PC-9 (cell line): ENCODE measurements around the gene BBX. TPM values are rescaled to one million over a fixed set of nuclear protein-coding genes. Genes with fewer than 3 reads are reported as not detected.

Experiments
- BruUV-seq: library from RNA; stranded (reverse); fragments of 400-500 nt; replicated peaks from 2 replicates; lab custom pipeline; 2021; lab: Mats Ljungman, UMichigan
- CTCF ChIA-PET: fragments of 300-600 bp; sonication (Branson Sonifier 250); formaldehyde crosslinking; loops from one replicate; lab custom pipeline; 2022; ENCODE audit warnings: antibody characterized with exemption; lab: Charles Lee
- POLR2A ChIA-PET: fragments of 300-600 bp; sonication (Branson Sonifier 250); formaldehyde crosslinking; loops from one replicate; lab custom pipeline; 2022; ENCODE audit warnings: antibody characterized with exemption; ENCODE audit not compliant: unreplicated experiment; lab: Charles Lee
- DNase-seq, 2 experiments: peaks; one replicate each; pipeline versions ENCODE4 v3.0.0 to v3.0.0-alpha.2; 2015 to 2022; ENCODE audit warnings: mixed read lengths in 1 of 2
- H2AFZ ChIP-seq: fragments of 200-600 bp; sonication (generic); 2 replicates; pipeline ENCODE4 v1.8.1; 2017; ENCODE audit warnings: antibody characterized with exemption
- H3F3A ChIP-seq: fragments of 200-600 bp; sonication (generic); 2 replicates; pipeline ENCODE4 v1.8.1; 2017; ENCODE audit warnings: antibody characterized with exemption, mild to moderate bottlenecking, low read depth; ENCODE audit not compliant: insufficient read depth
- H3K27ac ChIP-seq: fragments of 200-600 bp; sonication (generic); 2 replicates; pipeline ENCODE4 v1.6.1; 2016; ENCODE audit warnings: mixed run types
- H3K27me3 ChIP-seq: fragments of 200-600 bp; sonication (generic); 2 replicates; pipeline ENCODE4 v1.6.1; 2016; ENCODE audit warnings: low read depth, mixed run types; ENCODE audit not compliant: insufficient read depth
- H3K36me3 ChIP-seq: fragments of 200-600 bp; sonication (generic); 2 replicates; pipeline ENCODE4 v1.6.1; 2016; ENCODE audit warnings: low read depth, mixed run types
- H3K4me1 ChIP-seq: fragments of 200-600 bp; sonication (generic); replicated peaks from 2 replicates; pipeline ENCODE4 v1.6.1; 2016; ENCODE audit warnings: mixed run types; ENCODE audit not compliant: insufficient read depth
- H3K4me2 ChIP-seq: fragments of 200-600 bp; sonication (generic); 2 replicates; pipeline ENCODE4 v1.6.1; 2017; ENCODE audit warnings: mixed run types
- H3K4me3 ChIP-seq: fragments of 200-600 bp; sonication (generic); 2 replicates; pipeline ENCODE4 v1.6.1; 2016; ENCODE audit warnings: mixed run types
- H3K79me2 ChIP-seq: fragments of 200-600 bp; sonication (generic); 2 replicates; pipeline ENCODE4 v1.6.1; 2017; ENCODE audit warnings: low read depth, mixed run types
- H3K9me2 ChIP-seq: fragments of 200-600 bp; sonication (generic); 2 replicates; pipeline ENCODE4 v1.8.1; 2017; ENCODE audit warnings: mild to moderate bottlenecking; ENCODE audit not compliant: insufficient read depth
- H3K9me3 ChIP-seq: fragments of 200-600 bp; sonication (generic); 2 replicates; pipeline ENCODE4 v1.8.1; 2016; ENCODE audit warnings: low read depth; ENCODE audit not compliant: insufficient read depth
- H4K20me1 ChIP-seq: fragments of 200-600 bp; sonication (generic); 2 replicates; pipeline ENCODE4 v1.8.1; 2017; ENCODE audit not compliant: insufficient read depth
- CTCF ChIP-seq: fragments of 200-600 bp; sonication (generic); conservative IDR thresholded peaks from 2 replicates; pipeline ENCODE4 v1.6.1; 2017; ENCODE audit warnings: mixed run types, antibody characterized with exemption, mild to moderate bottlenecking, moderate library complexity
- EZH2 ChIP-seq: fragments of 200-600 bp; sonication (generic); IDR thresholded peaks from 2 replicates; pipeline ENCODE4 v1.8.0; 2017; ENCODE audit warnings: antibody characterized with exemption, low read depth
- intact Hi-C: fragments of 100-400 bp; cut with micrococcal nuclease; formaldehyde crosslinking; loops from one replicate; pipeline ENCODE4 v1.10.0; 2022; ENCODE audit not compliant: unreplicated experiment
- total RNA-seq: library from RNA; stranded (reverse); gene quantifications from 2 replicates; pipeline ENCODE4 v1.2.3, GENCODE V29; 2021

Gene BBX
- total RNA-seq, 1 experiment from 2014 or later: 91.7 TPM

GRCh38 chr3:107858876-107859275 lies 336.1 kb downstream of the BBX start:
- BruUV-seq: no TSS peak
- Histone ChIP-seq H3K4me1 (no peaks in the 10 kb centered on the region), H3K27ac (no peak overlapping the region), H3K36me3 (no peaks in the 10 kb centered on the region), H2AFZ (no peak overlapping the region), H3K79me2 (no peaks in the 10 kb centered on the region), H3K4me3 (no peak overlapping the region), H3F3A (no peaks in the 10 kb centered on the region), H3K9me2 (no peaks in the 10 kb centered on the region; the same call in 1 of the 2 replicates), H3K4me2 (no peak overlapping the region), H4K20me1 (no peaks in the 10 kb centered on the region), H3K27me3 (no peaks in the 10 kb centered on the region), H3K9me3 (no peaks in the 10 kb centered on the region)
- DNase-seq: no peak
- CTCF ChIA-PET: no interaction called here
- POLR2A ChIA-PET: no interaction called here
- no peak for TF ChIP-seq EZH2
- no peak for TF ChIP-seq CTCF
- intact Hi-C loops: no loop called here

Other genes starting within 250 kb of the BBX start
- not detected in 2 replicates for gene CCDC54, start 145.5 kb upstream of the BBX start, total RNA-seq